Stomach (tissue), 9 donors: ENCODE measurements around the gene EIF1AD. TPM values are rescaled to one million over a fixed set of nuclear protein-coding genes. Genes with fewer than 3 reads are reported as not detected.

Experiments
- DNase-seq, 2 donors: peaks; one replicate each; pipeline versions ENCODE4 v3.0.0 to v3.0.0-alpha.2; 2013 to 2019
- H3K27ac ChIP-seq, 5 donors: fragments of 200-600 bp in 4 of 5; sonication (generic) in 4 of 5; one replicate each; pipeline ENCODE4 v1.5.1; 2013 to 2019; ENCODE audit warnings: mild to moderate bottlenecking in 1 of 5, moderate library complexity in 1 of 5
- H3K27me3 ChIP-seq, 3 donors: fragments of 200-600 bp; sonication (generic); one replicate each; pipeline ENCODE4 v1.5.1; 2017 to 2019; ENCODE audit warnings: mixed run types in 1 of 3
- H3K36me3 ChIP-seq, 4 donors: fragments of 200-600 bp; sonication (generic); 1 replicate in 3 of 4; 2 replicates in 1 of 4; pipeline ENCODE4 v1.5.1; 2016 to 2019
- H3K4me1 ChIP-seq, 4 donors: fragments of 200-600 bp; sonication (generic); one replicate each; pipeline ENCODE4 v1.5.1; 2016 to 2019
- H3K4me3 ChIP-seq, 4 donors: fragments of 200-600 bp; sonication (generic) in 3 of 4; one replicate each; pipeline ENCODE4 v1.5.1; 2016 to 2019; ENCODE audit warnings: mild to moderate bottlenecking in 1 of 4
- H3K9me3 ChIP-seq, 4 donors: fragments of 200-600 bp; sonication (generic); one replicate each; pipeline ENCODE4 v1.5.1; 2016 to 2019
- CTCF ChIP-seq, 7 experiments: fragments of 450-650 bp in 4 of 7; fragments of 200-600 bp in 3 of 7; sonication (generic) in 3 of 7; IDR thresholded peaks; one replicate each; pipeline ENCODE4 v1.5.1; 2016 to 2019; ENCODE audit warnings: antibody characterized with exemption in 7 of 7, control low read depth in 2 of 7, mild to moderate bottlenecking in 1 of 7
- EP300 ChIP-seq: sonication (generic); formaldehyde crosslinking; IDR thresholded peaks from one replicate; pipeline ENCODE4 v1.6.1; 2017; ENCODE audit warnings: antibody characterized with exemption
- POLR2A ChIP-seq, 4 donors: fragments of 450-650 bp; IDR thresholded peaks; one replicate each; pipeline ENCODE4 v1.6.1; 2016; ENCODE audit warnings: antibody characterized with exemption in 4 of 4, control low read depth in 2 of 4, mild to moderate bottlenecking in 1 of 4, moderate library complexity in 1 of 4
- POLR2AphosphoS5 ChIP-seq, 3 donors: sonication (generic); formaldehyde crosslinking; IDR thresholded peaks; one replicate each; pipeline ENCODE4 v1.6.1; 2016; ENCODE audit warnings: antibody characterized with exemption in 3 of 3
- WGBS, 5 donors: extraction: QIAGEN DNeasy Blood & Tissue Kit in 3 of 5; methylation state at CpG; one replicate each; pipeline versions ENCODE4 v1.1.5 to v1.1.7; 2013 to 2018; 5-methylcytosine and 5-hydroxymethylcytosine counted together
- intact Hi-C: fragments of 100-400 bp; cut with DNase I; formaldehyde crosslinking; loops from one replicate; pipeline ENCODE4 v1.15.1; 2023; ENCODE audit warnings: low total_unique reads
- polyA plus RNA-seq, 3 donors: library from polyadenylated mRNA; stranded (reverse); fragments of 200-250 nt; gene quantifications; one replicate each; pipeline ENCODE4 v1.2.3, GENCODE V29; 2013
- total RNA-seq, 5 donors: library from RNA; depleted of rRNA; stranded (reverse); fragments of >200 nt; gene quantifications; one replicate each; pipeline versions ENCODE4 v1.1.0 to v1.2.3, GENCODE V29; 2014 to 2016
- donor health status: healthy with polysubstance abuse.
- donor health status: Bipolar disorder and iron deficiency.
- donor health status: healthy.

Gene EIF1AD
- total and polyA plus RNA-seq, 8 donors: 3.8 to 26.1 (median 13.1) TPM; not detected in 1

DNA sequence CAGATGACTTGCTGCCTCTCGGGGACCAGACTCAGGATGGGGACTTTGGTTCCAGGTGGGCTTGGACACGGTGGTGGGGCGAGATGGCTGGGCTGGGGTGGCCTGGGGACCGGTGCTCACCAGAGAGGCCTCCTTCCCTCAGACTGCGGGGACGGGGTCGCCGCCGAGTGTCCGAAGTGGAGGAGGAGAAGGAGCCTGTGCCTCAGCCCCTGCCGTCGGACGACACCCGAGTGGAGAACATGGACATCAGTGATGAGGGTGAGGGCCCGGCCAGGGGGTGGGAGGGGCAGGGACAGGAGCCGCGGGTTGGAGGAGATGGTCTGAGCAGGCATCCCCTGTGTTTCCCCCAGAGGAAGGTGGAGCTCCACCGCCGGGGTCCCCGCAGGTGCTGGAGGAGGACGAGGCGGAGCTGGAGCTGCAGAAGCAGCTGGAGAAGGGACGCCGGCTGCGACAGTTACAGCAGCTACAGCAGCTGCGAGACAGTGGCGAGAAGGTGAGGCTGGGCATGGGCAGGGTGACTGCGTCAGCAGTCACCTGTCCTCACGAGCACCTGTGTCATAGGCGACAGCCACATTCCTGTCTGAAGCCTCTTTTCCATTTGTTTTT, 34.5 kb downstream of the EIF1AD start:
- Histone ChIP-seq H3K36me3 (peaks cover 60 to 82% (median 80%) of the 10 kb centered on the region in 4 donors), H3K27me3 (no peaks in the 10 kb centered on the region), H3K9me3 (no peaks in the 10 kb centered on the region), H3K4me3 (no peak overlapping the region), H3K27ac (no peak overlapping the region), H3K4me1 (peaks cover 12 to 33% (median 24%) of the 10 kb centered on the region in 4 donors)
- intact Hi-C loops: no loop called here
- no peak for DNase-seq
- no peak for TF ChIP-seq EP300
- WGBS, 5 donors: 90 to 95% (median 95%) methylated on average over 24 to 30 of the region's 30 CpGs

- no peak for DNase-seq
- Histone ChIP-seq H3K27me3 (no peaks in the 10 kb centered on the region), H3K27ac (no peak overlapping the region), H3K4me3 (no peak overlapping the region), H3K36me3 (peaks cover 60 to 71% (median 71%) of the 10 kb centered on the region in 4 donors), H3K9me3 (no peaks in the 10 kb centered on the region), H3K4me1 (peaks cover 13 to 37% (median 30%) of the 10 kb centered on the region in 4 donors)
- intact Hi-C loops: no loop called here
- WGBS, 5 donors: 93 to 95% (median 94%) methylated on average over 28 to 36 of the region's 36 CpGs
- TF ChIP-seq POLR2A (IDR thresholded peaks at IDR 0.05) (no peak), CTCF (IDR thresholded peaks at IDR 0.05) (no peak), POLR2AphosphoS5 (IDR thresholded peaks at IDR 0.05) (no peak), EP300 (no peak)
Measured at GRCh38 chr11:65965986-65966762, 35.8 kb downstream of the EIF1AD start.

- TF ChIP-seq POLR2A (IDR thresholded peaks at IDR 0.05): no peak
- TF ChIP-seq EP300: no peak
- TF ChIP-seq CTCF (IDR thresholded peaks at IDR 0.05): no peak
- no peak for TF ChIP-seq POLR2AphosphoS5 (IDR thresholded peaks at IDR 0.05)
- intact Hi-C loops: loop anchor here (5.0 kb wide), 1 partner anchor 83 kb away; no protein-coding TSS in a partner anchor
- 79 to 94% (median 85%) methylated on average over 9 to 10 of the region's 10 CpGs for WGBS, 5 donors
- Histone ChIP-seq H3K4me1 (peaks cover 17 to 39% (median 36%) of the 10 kb centered on the region in 4 donors), H3K27ac (no peak overlapping the region), H3K4me3 (no peak overlapping the region), H3K9me3 (no peaks in the 10 kb centered on the region), H3K27me3 (no peaks in the 10 kb centered on the region), H3K36me3 (peaks cover 56 to 65% (median 64%) of the 10 kb centered on the region in 4 donors)
- DNase-seq: no peak
Measured at GRCh38 chr11:65964906-65965305, 37.1 kb downstream of the EIF1AD start.

- H3K9me3 ChIP-seq: no peaks in the 10 kb centered on the region
- intact Hi-C loops: loop anchor here (5.0 kb wide), 1 partner anchor 80 kb away; no protein-coding TSS in a partner anchor
- peaks cover 17 to 38% (median 32%) of the 10 kb centered on the region in 4 donors for H3K4me1 ChIP-seq
- H3K36me3 ChIP-seq: peaks cover 29 to 37% (median 37%) of the 10 kb centered on the region in 4 donors
- peaks cover 0 to 12% (median 0%) of the 10 kb centered on the region in 3 donors for H3K27me3 ChIP-seq
- H3K4me3 ChIP-seq: peak overlapping the region; percentile 97 to 100 (median 98)
- WGBS, 5 donors: 2 to 8% (median 5%) methylated on average over 8 to 13 of the region's 13 CpGs
- H3K27ac ChIP-seq: peak overlapping the region in 4 of 5 donors; percentile 86 to 94 (median 92)
- TF ChIP-seq CTCF (IDR thresholded peaks at IDR 0.05): no peak
- DNase-seq: no peak
Measured at GRCh38 chr11:65962141-65962564, 39.8 kb downstream of the EIF1AD start.
